ENCODE results near the gene BLMH.
"Not testable (repeated sequence)": the region's sequence is repeated elsewhere in the genome, so short reads cannot be mapped to it uniquely, and the experiment has no call there.

BLMH gene

GRCh38 chr17:30225919-30226553, 65.7 kb downstream of the BLMH start:
- no peak for DNase-seq

GRCh38 chr17:30225112-30225511, 66.6 kb downstream of the BLMH start:
- DNase-seq, result no peak

DNA sequence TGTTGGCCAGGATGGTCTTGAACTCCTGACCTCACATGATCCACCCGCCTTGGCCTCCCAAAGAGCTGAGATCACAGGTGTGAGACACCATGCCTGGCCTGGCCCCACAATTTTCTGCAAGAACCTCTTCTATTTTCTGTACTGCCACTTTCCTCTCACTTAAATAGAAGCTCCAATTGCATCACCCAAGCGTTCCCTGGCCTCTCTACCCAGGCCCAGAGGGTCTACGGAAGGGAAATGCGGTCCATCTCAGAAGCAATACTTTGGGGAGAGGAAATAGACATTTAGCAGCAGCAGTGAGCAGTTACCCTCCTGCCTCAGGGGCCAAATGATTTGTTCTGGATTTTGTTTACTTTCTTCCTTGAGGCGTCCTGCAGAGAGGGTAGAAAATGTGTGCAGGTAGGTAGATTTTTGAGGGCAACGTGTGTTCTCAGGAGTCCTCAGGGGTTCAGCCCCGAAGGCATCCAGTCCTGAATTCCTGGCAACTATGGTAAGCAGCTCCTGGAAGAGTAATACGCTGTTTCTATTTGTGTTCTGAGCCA, 67.3 kb downstream of the BLMH start:
- DNase-seq, result no peak

DNA sequence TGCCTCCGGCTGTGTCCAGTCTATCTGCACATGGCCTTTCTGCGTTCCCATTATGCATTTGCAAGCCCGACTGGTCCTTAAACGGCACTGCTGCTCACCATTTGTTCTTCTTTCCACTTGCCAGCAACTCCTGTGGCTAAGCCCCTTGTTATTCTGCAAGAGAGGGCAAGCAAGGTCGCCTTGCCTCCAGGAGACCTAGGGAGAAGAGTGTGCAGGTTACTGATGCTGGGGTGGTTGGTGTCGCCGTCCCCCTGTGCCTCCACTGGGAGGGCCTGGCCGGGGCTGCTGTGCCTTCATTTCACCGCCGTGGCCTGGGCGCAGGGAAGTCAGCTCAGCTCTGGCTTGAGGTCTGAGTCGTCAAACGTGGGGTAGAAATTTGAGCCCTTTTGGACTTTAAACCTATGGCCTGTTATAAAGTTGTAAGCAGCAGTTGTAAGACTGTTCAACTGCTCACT, 69.0 kb downstream of the BLMH start:
- no peak for DNase-seq

- no peak for DNase-seq
These were observed 69.5 kb downstream of the BLMH start for GRCh38 chr17:30222251-30222650.

DNA sequence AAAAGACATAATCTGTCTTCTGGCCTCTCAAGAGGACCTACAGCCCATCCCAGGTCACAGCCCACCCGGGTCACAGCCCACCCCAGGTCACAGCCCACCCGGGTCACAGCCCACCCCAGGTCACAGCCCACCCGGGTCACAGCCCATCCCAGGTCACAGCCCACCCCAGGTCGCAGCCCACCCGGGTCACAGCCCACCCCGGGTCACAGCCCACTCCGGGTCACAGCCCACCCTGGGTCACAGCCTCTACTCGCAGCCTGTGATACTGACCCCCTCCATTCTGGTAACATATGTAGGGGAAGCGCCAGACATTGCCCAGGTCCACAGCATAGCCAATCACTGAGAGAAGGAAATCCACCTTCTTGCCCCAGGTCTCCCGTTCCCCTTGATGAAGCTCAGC, 70.4 kb downstream of the BLMH start:
- no peak for DNase-seq

DNA sequence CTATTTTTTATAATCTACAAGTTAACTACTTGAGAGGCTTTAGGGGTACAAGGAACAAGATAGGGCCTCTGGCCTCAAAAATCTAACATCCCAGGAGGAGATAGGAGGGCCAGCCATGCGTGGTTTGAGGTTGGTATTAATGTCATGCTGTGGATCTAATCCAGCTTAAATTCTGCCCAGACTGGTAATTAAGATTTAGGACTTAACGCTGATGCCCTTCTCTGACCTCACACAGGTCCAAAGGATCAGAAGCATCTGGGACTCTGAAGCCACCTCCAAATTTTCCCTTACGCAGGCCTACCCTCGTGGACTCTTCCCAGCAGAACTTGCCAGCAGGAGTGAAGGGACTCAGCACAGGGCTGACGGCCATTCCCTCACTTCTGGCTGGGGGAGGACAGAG, 71.3 kb downstream of the BLMH start:
- no peak for DNase-seq

DNA sequence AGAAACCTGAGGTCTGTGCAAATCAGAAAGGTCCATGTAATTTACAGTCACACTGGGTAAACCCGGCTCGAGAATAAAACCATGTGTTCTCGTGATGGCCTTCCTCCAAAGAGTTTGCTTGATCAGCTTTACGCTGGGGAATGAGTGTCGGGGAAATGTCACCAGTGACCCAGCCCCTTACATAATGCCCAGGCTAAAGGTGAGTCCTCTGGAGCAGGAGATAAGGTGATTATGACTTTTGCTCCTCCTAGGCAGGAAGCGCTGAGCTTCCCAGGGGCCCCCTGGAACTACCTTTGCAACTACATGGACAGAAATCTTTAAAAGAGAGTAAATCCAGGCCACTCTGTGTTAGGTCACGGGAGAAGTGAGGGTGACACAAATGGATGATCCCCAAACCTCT, 71.9 kb downstream of the BLMH start:
- no peak for DNase-seq

GRCh38 chr17:30219315-30219714, 72.4 kb downstream of the BLMH start:
- DNase-seq, result no peak

DNA sequence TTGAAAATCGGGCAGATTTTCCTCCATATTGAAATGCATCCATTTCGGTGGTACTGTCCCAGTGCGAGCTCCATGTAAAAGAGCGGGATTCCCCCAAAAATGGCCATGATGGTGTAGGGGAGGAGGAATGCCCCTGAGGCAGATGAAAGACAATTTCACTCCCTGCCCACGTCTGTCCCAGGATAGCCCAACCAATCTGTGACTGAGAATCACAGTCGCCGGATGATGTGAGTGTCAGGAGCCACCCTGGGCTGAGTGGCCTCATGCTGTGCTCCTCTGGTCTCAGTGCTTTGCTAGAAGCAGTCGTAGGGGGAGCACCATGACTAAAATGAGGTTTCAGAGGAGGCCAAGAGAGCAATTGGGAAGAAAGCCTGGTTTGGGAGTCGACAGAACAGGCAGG, 72.9 kb downstream of the BLMH start:
- no peak for DNase-seq

GRCh38 chr17:30217746-30218245, 73.9 kb downstream of the BLMH start:
- DNase-seq, result no peak

DNA sequence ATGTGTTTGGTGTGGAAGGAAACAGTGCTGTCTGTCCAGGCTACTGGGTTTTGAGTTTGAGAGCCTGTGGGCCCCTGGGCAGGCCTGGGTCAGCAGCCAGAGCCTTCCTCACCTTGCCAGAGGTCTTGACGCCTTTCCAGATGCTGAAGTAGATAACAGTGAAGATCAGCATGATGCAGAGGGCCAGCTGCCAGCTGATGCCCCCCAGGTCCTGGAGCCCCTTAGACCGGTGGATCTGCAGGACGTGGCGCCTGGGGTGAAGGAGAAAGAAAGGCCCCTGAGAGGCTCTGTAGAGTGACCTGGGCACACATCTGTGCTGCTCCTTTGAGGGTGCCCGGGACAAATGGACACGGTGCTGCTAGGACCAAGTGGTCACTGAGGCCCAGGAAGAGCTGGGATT, 74.7 kb downstream of the BLMH start:
- DNase-seq, result no peak

DNA sequence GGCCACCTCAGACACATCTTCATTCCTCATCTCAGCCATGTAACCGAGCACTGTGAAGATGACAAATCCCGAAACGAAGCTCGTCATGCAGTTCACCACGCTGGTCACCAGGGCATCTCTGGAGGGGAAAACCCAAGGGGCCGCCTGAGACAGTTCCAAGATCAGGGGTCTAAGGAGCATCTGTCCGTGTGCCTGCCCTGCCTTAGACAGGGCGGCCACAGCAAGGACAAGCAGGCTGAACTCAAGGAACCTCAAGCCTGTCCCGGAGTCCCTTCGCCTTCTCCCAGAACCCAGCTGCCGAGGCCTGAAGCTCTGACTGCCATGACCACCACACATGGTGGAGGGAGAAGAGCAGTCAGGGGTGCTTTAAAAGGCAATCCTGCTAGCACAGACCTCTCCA, 79.0 kb downstream of the BLMH start:
- DNase-seq, result no peak

GRCh38 chr17:30211371-30211770, 80.4 kb downstream of the BLMH start:
- no peak for DNase-seq

- no peak for DNase-seq
These were observed 80.8 kb downstream of the BLMH start for GRCh38 chr17:30210901-30211300.

DNA sequence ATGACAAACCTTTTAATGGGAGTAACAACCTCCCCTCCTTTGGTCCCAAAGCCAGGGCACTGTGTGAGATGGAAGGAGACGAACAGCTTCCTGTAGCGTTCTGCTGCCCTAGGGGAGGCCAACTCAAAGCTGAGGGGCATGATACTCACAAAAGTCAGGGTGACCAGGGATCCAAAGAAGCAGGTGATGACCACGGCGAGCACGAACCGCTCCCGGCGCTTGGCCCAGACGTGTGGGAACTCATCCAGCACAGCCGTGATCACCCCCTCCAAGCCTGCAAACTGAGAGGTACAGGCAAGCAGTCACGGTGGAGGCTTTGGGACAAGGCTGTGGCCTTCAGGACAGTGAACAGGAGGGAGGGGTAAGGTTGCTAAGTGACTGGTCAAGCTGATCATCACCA, 81.4 kb downstream of the BLMH start:
- DNase-seq, result no peak

GRCh38 chr17:30209930-30210329, 81.8 kb downstream of the BLMH start:
- no peak for DNase-seq

GRCh38 chr17:30208214-30208613, 83.5 kb downstream of the BLMH start:
- no peak for DNase-seq

GRCh38 chr17:30207655-30208054, 84.1 kb downstream of the BLMH start:
- no peak for DNase-seq

GRCh38 chr17:30203471-30203981, 88.2 kb downstream of the BLMH start:
- DNase-seq, result no peak

DNA sequence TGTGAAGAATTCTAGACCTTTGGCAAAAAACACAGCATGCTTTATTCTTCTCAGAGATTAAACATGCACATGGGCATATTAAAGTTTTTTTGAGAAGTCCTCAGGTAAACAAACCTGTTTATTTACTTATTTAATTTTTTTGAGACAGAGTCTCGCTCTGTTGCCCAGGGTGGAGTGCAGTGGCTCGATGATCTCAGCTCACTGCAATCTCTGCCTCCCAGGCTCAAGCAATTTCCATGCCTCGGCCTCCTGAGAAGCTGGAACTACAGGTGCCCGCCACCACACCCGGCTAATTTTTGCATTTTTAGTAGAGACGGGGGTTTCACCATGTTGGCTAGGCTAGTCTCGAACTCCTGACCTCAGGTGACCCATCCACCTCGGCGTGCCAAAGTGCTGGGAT, 91.1 kb downstream of the BLMH start:
- DNase-seq, result not testable (repeated sequence)

- no peak for DNase-seq
These were observed 91.6 kb downstream of the BLMH start for GRCh38 chr17:30200106-30200505.

- DNase-seq, result no peak
These were observed 92.1 kb downstream of the BLMH start for GRCh38 chr17:30199600-30199999.
